Stimulated activated effector memory CD8-positive, alpha-beta T cell treated with anti-CD3 and anti-CD28 coated beads, Interleukin-12 subunit alpha, Interleukin-12 subunit beta, amount 100 ng/mL, for 72 hours (primary cell): ENCODE results near the gene CKB.

Experiments
- ATAC-seq: fragments of 150-1000 bp; cut with Tn5 transposase; 2 replicates; pipeline ENCODE4 v1.10.0; 2021
- DNase-seq, 2 donors: peaks; one replicate each; pipeline ENCODE4 v3.0.0; 2021 to 2022; ENCODE audit warnings: low spot score in 2 of 2
- H3K27ac Mint-ChIP-seq: one replicate; pipeline ENCODE4 v1.8.0; 2022; ENCODE audit warnings: mild to moderate bottlenecking, mixed read lengths
- H3K36me3 Mint-ChIP-seq: one replicate; pipeline ENCODE4 v1.8.0; 2022; ENCODE audit warnings: mild to moderate bottlenecking, mixed read lengths
- H3K4me1 Mint-ChIP-seq: one replicate; pipeline ENCODE4 v1.8.0; 2022; ENCODE audit warnings: mixed read lengths
- H3K4me3 Mint-ChIP-seq: one replicate; pipeline ENCODE4 v1.8.0; 2022; ENCODE audit warnings: mild to moderate bottlenecking, mixed read lengths
- H3K9me3 Mint-ChIP-seq: one replicate; pipeline ENCODE4 v1.8.0; 2022; ENCODE audit warnings: mixed read lengths

Gene CKB

DNA sequence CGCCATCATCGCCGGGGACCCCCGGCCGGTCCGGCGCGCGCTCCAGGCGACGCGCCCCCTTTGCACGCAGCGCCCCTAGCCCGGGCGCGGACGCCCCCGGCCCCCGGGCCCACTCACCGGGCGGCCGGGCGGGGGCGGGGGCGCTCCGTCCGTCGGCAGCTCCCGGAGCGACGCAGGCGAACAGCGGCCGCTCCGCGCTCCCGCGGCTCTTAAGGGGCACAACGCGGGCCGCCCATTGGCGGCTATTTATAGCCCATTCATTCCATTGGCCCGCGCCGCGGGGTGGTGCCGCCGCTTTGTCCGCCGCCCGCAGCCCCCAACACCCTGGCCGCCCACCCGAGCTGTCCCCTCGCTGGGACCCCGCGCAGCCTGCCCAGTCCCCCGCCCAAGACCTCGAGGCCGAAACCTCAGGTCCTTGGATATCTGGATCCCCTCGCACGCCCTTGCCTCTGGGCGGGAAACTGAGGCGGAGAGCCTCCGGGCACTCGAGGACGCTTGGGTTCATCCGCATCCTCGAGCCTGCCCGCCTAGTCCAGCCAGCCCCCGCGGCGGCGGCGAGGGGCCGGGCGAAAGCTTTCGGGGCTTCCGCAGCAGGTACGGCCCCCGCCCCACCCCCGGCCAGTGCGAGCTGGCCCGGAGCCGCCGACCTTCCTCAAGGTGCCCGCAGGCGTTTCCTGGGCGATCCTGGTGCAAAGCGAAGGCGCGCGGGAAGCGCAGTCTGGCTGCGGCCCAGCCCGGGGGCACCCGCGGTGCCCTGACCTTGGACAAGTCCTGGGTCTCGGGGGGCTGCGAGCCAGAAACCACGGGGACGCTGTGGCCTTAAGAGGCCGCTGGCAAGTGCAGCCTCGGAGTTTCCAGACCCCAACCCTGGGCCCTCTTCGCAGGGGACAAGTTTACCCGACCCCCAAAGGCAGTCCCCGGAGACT lies at the start of gene CKB:
CKB (minus strand) TSS at position 182 of the 926 bp plus-strand sequence. CDS start 337 bp downstream, outside the sequence.
- DNase-seq (no peak), ATAC-seq (no peak)
- Mint-ChIP-seq H3K36me3 (peaks cover 16% of the 10 kb centered on the region), H3K4me3 (peak within 1 kb of the TSS; percentile 50), H3K9me3 (no peaks in the 10 kb centered on the region), H3K27ac (no peak within 1 kb of the TSS), H3K4me1 (peaks cover 24% of the 10 kb centered on the region)

DNA sequence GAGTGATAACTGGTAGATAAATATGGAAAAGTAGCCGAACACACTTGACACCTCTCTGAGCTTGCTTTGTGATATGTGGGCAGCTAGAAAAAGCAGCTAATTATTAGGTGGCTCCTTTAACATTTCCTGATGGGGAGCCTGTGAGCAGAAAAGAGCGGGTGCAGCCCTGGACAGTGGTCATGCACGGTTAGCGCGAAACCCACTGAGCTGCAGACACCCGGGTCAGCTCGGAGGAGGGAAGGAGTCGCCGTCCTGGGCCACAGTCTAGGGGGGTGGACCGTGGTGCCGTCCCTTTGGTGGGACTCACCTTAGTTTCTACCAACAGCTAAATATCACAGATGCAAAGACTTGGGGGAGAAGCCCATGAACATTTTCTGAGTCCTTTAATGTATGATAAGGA lies 46.8 kb upstream of the CKB start:
- Mint-ChIP-seq H3K9me3 (no peaks in the 10 kb centered on the region), H3K27ac (no peak overlapping the region), H3K4me1 (peaks cover 6% of the 10 kb centered on the region), H3K36me3 (peaks cover 30% of the 10 kb centered on the region), H3K4me3 (no peak overlapping the region)
- no peak for ATAC-seq
- DNase-seq: no peak

DNA sequence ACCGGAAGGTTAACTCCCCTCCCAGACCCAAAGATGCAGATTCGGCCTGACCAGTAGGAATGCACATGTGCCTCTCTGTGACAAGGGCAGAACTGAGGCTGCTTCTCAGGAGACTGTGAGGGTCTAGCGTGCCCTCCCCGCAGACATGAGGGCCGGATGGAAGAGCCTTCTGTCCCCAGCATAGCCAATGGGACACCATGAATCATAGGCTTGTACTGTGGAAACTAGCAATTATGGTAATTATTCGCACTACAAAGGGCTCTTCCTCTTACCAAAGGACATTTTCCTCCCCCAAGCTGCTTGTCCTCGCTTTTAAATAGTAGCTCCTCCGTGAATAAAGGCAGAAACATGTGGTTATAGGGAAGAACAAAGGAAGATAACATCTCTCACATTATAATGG lies 46.3 kb upstream of the CKB start:
- no peaks in the 10 kb centered on the region for H3K9me3 Mint-ChIP-seq
- ATAC-seq (no peak), DNase-seq (no peak)
- H3K4me1 Mint-ChIP-seq: peaks cover 6% of the 10 kb centered on the region
- H3K4me3 Mint-ChIP-seq: no peak overlapping the region
- no peak overlapping the region for H3K27ac Mint-ChIP-seq
- peaks cover 26% of the 10 kb centered on the region for H3K36me3 Mint-ChIP-seq

DNA sequence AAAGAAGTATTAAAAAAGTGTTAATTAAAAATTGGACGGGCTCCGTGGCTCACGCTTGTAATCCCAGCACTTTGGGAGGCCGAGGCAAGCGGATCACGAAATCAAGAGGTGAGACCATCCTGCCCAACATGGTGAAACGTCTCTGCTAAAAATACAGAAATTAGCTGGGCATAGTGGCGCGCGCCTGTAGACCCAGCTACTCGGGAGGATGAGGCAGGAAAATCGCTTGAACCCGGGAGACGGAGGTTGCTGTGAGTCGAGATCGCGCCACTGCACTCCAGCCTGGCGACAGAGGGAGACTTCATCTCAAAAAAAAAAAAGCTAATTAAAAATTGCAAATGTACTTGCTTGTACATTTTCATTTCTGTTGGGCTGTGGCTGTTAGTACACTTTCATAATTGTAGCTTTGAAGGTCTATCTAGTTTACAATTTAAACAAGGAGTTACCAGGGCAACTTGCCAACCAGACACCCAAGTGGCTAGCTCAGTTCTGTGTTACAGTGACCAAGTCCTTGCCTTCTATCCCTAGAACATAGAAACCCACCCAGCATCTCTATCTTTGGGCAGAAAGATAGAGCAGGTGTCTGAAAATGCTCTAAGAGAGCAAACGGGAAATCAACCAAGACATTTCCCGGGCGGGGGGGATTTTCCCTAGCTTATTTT lies 41.3 kb upstream of the CKB start:
- Mint-ChIP-seq H3K4me3 (peak overlapping the region; percentile 99), H3K27ac (no peak overlapping the region), H3K4me1 (peaks cover 41% of the 10 kb centered on the region), H3K9me3 (no peaks in the 10 kb centered on the region), H3K36me3 (peaks cover 37% of the 10 kb centered on the region)
- ATAC-seq: no peak
- no peak for DNase-seq

DNA sequence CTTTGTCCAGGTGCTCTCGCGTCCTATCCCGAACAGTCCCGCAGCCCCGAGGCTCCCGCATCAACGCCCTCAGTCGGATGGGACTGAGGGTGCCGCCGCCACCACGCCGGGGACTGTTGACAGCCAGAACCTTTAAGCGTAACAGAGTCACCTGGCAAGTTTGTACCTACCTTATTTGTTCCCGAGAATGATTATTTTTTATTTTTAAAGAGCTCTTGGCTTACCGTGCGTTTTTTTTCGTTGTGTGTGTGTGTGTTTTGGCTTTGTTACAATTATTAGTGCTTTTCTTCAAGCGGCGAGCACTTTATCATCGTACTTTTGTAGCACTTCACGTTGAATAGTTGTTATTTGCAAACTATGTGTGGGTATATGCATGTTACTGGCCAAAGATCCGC lies 40.6 kb upstream of the CKB start:
- H3K4me1 Mint-ChIP-seq: peaks cover 40% of the 10 kb centered on the region

DNA sequence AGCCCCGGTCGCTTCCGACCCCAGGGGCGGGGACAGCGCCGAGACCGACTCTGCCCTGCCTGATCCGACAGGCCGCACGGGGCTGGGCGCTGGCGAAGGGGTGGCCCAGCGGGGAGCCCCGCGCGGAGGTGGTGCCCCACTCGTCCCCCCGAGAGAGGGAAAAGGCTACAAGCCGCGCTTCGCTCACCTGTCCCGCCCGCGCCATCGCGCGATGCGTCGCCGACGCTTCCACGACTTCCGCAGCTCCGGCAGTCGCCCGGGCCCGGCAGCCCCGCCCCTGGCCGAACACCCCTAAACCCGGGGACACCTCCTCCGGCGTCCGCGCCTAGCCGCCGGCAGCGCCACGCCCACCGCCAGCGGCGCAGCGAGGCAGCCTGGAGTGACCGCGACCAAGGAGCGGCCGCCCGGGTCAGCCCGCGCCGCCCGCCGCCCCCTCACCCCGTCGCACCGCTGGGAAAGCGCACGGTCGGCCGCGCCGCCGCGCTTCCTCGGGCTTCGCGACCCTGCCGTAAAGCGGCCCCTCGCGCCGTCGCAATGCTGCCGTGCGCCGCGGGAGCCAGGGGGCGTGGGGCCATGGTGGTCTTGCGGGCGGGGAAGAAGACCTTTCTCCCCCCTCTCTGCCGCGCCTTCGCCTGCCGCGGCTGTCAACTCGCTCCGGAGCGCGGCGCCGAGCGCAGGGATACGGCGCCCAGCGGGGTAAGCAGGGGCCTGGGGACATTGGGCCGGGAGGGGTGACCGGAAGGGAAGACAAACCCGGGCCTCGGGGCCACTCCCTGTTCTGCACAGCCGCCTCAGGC lies 40.0 kb upstream of the CKB start, which contains the start of the genes BAG5 and COA8:
BAG5 (minus strand) TSS at position 229 of the 797 bp plus-strand sequence. CDS start 1,493 bp downstream, outside the sequence.
COA8 (plus strand) TSS at position 532 of the 797 bp plus-strand sequence; CDS start at position 574, 42 bp downstream.
- Mint-ChIP-seq H3K36me3 (peaks cover 51% of the 10 kb centered on the region), H3K27ac (peak within 1 kb of the TSS; percentile 97), H3K4me1 (peaks cover 40% of the 10 kb centered on the region), H3K9me3 (no peaks in the 10 kb centered on the region), H3K4me3 (peak within 1 kb of the TSS; percentile 99)
- ATAC-seq (peak; percentile 89), DNase-seq (peak; percentile 88 to 96)

More for the DNA sequence above, 40.6 kb upstream of the CKB start:
- Mint-ChIP-seq H3K9me3 (no peaks in the 10 kb centered on the region), H3K36me3 (peaks cover 45% of the 10 kb centered on the region), H3K4me3 (peak overlapping the region; percentile 99), H3K27ac (peak overlapping the region; percentile 90)
- ATAC-seq (no peak), DNase-seq (no peak)

DNA sequence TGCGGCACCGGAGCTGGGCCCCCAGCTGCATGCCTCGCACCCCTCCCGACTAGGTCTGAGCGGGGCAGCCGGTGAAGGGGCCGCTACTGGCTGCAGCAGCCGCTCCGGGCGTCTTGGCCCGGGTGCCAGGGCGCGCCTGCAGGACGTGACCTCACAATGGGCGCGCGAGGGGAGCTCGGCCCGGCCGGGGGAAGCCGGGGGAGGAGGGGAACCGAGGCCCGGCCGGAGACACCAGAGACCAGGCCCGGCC lies 39.5 kb upstream of the CKB start:
- H3K4me3 Mint-ChIP-seq: peak overlapping the region; percentile 99
- ATAC-seq (no peak), DNase-seq (no peak)
- no peaks in the 10 kb centered on the region for H3K9me3 Mint-ChIP-seq
- peak overlapping the region; percentile 97 for H3K27ac Mint-ChIP-seq
- peaks cover 56% of the 10 kb centered on the region for H3K36me3 Mint-ChIP-seq
- H3K4me1 Mint-ChIP-seq: peaks cover 40% of the 10 kb centered on the region

DNA sequence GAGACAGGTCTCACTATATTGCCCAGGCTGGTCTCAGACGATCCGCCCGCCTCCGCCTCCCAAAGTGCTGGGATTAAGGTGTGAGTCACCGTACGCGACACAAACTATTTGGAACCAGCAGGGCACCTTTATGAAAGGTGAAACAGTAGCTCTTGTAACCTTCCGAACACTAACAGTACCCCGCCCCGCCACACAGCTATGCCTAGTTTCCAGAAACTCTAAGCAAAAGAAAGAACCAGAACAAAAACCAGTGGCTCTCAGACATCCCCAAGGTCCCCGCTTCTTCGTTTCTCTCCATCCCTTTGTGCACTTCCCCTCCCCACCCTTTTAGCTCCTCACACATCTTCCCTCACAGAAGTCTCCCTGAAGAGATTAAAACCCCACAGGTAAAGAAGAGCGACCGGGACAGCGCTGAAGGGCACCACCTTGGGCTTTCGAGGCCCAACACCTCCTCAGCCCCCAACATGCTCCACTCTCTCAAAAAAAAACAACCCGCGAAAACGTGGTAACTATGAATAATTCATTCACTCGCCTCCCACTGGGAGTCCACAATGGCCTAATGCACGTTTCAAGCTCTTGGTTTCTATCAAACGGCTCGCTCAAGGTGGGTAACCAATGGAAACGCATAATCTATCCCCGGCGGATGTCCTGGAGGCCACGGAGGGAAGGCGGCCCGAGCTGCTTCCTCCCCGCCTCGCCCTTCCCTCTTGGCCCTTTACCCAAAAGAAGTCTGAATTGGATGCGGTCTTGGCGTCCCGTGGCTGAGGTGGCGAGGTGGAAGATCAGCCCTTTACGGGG lies 39.0 kb upstream of the CKB start:
- Mint-ChIP-seq H3K36me3 (peaks cover 58% of the 10 kb centered on the region), H3K4me1 (peaks cover 40% of the 10 kb centered on the region), H3K4me3 (peak overlapping the region; percentile 99), H3K27ac (peak overlapping the region; percentile 97), H3K9me3 (no peaks in the 10 kb centered on the region)
- peak in 1 of 2 donors; percentile 21 for DNase-seq
- ATAC-seq: peak; percentile 58

DNA sequence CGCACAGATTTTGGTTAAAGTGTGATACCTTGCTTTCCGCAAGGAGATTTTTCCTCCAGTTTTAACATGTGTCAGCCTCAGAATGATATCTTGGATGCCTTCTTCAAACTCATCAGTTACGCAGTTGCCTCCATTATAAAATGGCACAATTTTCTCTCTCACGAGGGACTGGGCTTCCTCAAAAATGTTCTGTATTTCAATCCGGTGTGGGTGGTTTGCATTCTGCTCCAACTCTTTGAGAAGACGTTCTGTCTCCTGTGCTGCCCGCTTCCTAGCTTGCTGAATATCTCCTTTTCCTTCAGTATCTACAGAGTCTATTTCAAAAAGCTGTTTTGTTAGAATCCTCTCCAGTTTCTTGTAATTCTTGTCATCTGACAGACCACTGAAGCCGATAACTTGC lies 38.1 kb upstream of the CKB start:
- no peaks in the 10 kb centered on the region for H3K9me3 Mint-ChIP-seq
- peaks cover 67% of the 10 kb centered on the region for H3K36me3 Mint-ChIP-seq
- peak overlapping the region; percentile 97 for H3K27ac Mint-ChIP-seq
- DNase-seq: no peak
- H3K4me3 Mint-ChIP-seq: peak overlapping the region; percentile 99
- ATAC-seq: no peak
- H3K4me1 Mint-ChIP-seq: peaks cover 40% of the 10 kb centered on the region

DNA sequence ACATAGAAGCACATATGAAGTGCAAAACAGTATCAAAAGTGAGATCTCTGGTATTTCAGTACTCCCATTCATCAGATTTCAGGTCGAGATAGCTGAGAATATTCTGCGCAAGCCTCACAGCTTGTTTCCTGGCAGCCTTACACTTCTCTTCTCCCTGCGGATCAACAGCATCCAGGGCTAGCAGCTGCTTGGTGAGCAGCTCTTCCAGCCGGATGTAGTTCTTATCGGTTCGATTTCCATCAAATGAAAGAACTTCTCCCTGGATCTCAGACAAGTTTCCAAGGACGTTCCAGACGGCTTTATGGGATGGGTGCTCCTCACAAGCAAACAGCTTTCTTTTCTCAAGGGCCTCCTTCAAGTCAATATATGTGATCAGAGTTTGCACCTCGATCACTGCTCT lies 37.1 kb upstream of the CKB start:
- H3K36me3 Mint-ChIP-seq: peaks cover 76% of the 10 kb centered on the region
- H3K4me3 Mint-ChIP-seq: peak overlapping the region; percentile 99
- H3K4me1 Mint-ChIP-seq: peaks cover 45% of the 10 kb centered on the region
- H3K27ac Mint-ChIP-seq: no peak overlapping the region
- ATAC-seq (no peak), DNase-seq (no peak)
- no peaks in the 10 kb centered on the region for H3K9me3 Mint-ChIP-seq

DNA sequence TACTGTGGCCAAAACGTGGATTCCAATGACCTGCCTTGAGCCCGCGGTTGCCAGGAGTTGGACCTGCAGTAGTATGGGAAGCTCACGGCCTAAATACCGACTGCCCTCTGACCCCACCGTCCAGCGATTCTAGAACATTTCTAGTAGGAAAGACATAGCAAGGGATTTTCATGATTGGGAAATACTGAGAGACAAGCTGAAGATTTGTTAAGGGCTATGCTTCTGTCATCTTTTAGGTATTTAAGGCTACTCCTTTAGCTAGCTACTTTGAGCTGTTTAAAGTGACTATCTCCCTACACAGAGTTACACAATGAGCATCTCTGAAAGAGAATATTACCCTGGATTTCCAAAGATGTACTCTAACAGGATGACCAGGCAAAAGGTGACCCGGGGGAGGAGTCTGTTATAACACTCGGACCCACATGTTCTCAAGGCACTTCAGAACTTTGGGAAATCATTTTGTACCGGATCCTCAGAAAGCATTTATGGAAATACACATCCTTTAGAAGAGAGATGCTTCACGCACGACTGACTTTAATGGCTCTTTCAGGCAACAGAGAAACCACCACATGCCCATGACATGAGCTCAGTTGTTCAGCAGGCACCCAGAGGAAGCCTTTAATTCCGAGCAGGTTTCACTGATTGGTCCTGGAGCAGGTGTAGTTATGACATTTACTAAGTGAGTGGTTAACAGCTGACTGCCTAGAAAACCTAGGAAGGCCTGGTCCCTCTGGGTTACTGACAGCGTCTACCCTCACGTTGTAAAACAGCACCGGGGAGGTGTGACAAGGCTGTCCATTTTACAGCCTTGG lies 35.6 kb upstream of the CKB start:
- H3K9me3 Mint-ChIP-seq: no peaks in the 10 kb centered on the region
- peaks cover 78% of the 10 kb centered on the region for H3K36me3 Mint-ChIP-seq
- ATAC-seq (no peak), DNase-seq (no peak)
- H3K27ac Mint-ChIP-seq: no peak overlapping the region
- H3K4me3 Mint-ChIP-seq: no peak overlapping the region
- peaks cover 43% of the 10 kb centered on the region for H3K4me1 Mint-ChIP-seq

DNA sequence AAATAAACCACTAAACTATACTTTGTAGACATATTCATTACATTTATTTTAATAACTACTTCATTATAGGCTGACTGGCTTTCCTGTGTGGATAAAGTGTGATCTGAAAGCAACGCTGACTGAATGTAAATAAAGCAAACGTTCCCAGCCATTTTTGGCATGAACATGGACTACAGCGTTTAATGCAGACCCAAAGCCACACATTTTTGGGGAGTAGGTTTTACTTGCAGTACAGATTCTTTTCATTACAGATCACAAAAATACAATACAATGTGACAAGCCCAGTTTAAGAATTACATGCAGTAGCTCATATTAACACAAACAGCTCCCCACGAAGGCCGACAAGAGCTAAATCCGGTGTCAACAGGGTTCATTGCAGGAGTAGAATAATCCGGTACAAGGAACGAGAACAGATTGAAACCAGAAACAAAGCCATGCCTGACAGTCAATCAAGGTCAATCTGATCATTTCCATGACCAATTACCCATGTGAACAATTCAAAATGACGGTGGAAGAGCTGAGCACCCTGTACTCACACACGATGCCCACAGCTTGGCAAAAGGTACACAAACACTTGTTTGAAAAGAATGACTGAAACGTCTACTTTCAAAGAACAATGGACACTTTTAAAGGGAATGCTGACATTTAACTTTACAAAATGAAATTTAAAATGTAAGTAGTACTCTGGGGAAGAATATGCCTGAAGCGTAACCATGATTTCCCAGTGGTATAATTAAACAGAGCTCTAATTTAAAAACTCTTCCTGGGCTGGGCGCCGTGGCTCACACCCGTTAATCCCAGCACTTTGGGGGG lies 34.5 kb upstream of the CKB start:
- H3K36me3 Mint-ChIP-seq: peaks cover 73% of the 10 kb centered on the region
- ATAC-seq (no peak), DNase-seq (no peak)
- H3K9me3 Mint-ChIP-seq: no peaks in the 10 kb centered on the region
- H3K4me3 Mint-ChIP-seq: no peak overlapping the region
- peak overlapping the region; percentile 69 for H3K27ac Mint-ChIP-seq
- H3K4me1 Mint-ChIP-seq: peaks cover 49% of the 10 kb centered on the region

DNA sequence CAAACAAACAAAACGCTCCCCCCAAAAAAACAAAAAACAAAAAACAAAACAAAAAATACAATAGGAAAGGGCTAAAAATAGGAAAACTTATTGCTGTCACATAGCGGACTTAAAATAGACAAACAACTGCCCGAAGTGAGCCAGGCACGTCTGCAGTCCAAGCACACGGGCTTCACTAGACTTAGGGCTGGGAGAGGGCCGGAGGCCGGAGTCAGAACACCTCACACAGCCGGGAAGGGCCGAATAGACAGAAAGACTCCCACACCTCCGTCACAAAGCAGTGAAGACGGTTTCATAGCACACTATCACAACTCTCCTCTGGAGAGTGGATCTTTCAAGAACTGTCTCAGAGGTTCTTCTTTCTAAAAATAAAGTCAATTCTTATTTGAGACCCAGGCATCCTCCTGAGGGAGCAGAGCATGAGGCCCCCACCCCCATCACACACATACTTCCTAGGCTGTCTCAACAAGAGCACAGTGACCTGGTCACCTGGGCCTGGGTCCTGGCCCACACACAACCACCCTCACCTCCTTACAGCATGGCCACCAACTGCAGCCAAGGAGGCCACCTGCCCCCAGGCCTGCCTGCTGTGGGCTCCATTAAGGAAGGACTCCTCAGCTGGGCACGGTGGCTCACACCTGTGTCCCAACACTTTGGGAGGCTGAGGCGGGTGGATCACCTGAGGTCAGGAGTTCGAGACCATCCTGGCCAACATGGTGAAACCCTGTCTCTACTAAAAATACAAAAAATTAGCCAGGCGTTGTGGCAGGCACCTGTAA lies 33.1 kb upstream of the CKB start:
- no peak for DNase-seq
- no peak for ATAC-seq
- Mint-ChIP-seq H3K36me3 (peaks cover 59% of the 10 kb centered on the region), H3K4me3 (no peak overlapping the region), H3K4me1 (peaks cover 43% of the 10 kb centered on the region), H3K27ac (no peak overlapping the region), H3K9me3 (no peaks in the 10 kb centered on the region)
